Retina (tissue), 1 donor: ENCODE data around the gene SCN2B.
"Not testable (repeated sequence)": the region's sequence is repeated elsewhere in the genome, so short reads cannot be mapped to it uniquely, and the experiment has no call there.

Source experiments
- DNase-seq: peaks from one replicate; pipeline ENCODE4 v3.0.0-alpha.2; 2016

Gene SCN2B

GRCh38 chr11:118205606-118206378 is 29.4 kb upstream of the SCN2B start:
- DNase-seq, result no peak

DNA sequence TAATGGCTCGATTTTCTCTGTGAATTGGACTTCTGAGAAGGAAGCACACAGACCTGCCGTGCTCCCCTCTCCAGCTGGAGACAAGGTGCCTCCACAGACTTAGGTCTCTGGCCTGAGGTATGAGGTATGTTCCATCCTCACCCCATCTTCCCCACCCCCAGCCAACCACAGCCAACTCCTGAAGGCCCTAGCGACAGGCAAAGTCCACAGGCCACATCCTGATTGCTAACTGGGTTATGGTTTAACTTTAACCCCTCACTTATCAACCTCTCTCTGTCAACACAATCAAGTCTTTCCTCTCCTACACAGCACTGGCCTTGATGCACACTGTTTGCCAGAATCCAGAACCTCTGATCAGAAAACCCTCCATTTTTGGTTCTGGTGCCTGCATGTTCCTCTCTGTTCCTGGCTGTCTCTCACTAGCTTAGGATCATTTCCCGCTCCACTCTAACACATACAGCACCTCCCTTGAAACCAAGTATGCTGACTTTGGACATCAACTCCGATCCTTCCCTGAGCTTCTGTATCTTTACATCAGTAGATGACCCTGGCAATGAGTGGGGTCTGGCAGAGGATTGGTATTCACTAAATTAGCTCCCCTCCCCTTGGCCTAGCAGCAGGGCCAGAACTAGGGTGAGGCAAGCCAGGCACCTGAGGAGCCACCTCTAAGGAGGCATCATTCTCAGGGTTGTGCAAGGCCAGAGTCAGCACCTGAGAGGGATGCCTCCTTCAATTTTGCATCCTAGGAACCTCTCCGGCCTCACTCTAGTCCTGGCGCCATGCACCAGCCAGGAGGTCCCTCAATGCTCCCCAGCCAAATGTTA is 26.4 kb upstream of the SCN2B start:
- DNase-seq, result no peak

DNA sequence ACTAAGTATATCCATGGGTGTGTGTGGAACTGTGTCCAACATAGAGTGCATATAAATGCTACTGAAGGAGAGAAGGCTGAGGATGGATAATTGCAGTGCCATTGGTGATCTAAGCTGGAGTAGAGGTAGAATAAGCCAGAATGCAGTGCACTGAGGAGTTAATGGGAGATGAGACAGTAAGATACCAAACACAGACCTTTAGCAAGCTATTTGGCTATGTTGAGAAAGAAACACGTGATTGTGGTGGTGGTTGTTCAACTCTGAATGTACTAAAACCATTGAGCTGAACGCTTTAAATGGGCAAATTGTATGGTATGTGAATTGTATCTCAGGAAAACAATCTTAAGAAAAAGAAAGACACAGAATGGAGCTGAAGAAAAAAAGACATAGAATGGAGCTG is 25.5 kb upstream of the SCN2B start:
- no peak for DNase-seq

GRCh38 chr11:118200901-118201680 is 24.7 kb upstream of the SCN2B start:
- no peak for DNase-seq

DNA sequence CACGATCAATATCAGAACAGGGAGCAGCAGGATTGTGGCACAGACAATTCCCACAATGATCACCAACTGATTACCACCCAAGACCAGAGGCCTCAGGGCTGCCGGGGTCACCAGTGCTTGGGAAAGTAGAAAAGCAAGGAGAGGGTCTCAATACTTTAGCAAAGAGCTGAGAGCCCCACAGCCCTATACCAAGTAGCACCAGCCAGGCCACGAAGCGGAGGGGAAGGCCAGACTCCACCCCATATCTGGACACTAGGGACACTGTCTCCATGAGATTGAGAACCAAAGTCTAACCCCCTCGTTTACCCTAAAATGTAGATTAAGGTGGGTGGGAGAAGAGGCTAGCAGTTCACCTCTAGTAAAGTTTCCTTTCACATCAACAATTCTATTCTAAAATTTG is 24.1 kb upstream of the SCN2B start:
- no peak for DNase-seq

DNA sequence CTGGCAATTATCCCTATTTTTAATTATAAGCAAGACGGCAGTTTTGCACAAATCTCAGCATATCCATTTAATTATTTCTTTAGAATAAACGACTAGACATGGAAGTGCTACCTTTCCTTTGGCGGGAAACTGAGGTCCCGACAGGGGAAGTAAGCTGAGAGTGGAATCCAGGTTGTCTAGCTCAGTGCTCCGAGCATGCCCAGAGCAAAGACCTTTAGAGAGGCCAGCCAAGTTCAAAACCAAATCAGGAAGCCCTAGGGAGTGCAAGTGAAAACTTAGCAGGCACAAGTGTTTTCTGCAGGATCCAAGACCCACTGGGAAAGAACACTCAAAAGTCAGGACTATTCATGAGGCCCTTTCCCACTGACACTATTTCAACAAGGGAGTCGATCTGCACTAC is 22.7 kb upstream of the SCN2B start:
- no peak for DNase-seq

DNA sequence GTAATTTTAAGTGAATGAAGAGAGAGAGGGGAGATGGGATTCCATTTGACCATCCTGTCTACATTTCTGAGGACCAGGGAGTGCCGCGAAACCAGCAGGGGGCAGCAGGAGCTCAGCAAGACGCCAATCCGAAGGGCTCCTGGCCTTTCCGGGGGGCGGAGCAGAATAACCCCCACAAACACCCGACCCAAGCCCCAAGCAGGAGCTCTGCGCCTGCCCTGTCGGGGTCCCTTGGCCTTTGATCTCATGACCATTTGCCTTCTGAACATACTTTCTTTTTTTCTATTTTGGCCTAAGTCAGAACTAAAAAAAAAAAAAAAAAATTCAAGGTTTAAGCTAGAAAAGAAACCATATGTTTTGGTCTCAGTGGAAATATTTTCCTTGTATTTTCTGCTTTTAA is 21.9 kb upstream of the SCN2B start:
- DNase-seq, result peak; percentile 68

- no peak for DNase-seq
Measured at GRCh38 chr11:118194835-118195627, 18.6 kb upstream of the SCN2B start.

- DNase-seq, result no peak
Measured at GRCh38 chr11:118193910-118194566, 17.6 kb upstream of the SCN2B start.

DNA sequence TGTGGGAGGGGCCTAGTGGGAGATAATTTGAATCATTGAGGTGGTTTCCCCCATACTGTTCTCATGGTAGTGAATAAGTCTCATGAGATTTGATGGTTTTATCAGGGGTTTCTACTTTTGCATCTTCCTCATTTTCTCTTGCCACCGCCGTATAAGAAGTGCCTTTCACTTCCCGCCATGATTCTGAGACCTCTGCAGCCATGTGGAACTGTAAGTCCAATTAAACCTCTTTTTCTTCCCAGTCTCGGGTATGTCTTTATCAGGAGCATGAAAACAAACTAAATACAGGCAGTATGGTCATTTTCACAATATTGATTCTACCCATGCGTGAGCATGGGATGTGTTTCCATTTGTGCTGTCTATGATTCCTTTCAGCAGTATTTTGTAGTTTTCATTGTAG is 16.4 kb upstream of the SCN2B start:
- DNase-seq, result not testable (repeated sequence)

DNA sequence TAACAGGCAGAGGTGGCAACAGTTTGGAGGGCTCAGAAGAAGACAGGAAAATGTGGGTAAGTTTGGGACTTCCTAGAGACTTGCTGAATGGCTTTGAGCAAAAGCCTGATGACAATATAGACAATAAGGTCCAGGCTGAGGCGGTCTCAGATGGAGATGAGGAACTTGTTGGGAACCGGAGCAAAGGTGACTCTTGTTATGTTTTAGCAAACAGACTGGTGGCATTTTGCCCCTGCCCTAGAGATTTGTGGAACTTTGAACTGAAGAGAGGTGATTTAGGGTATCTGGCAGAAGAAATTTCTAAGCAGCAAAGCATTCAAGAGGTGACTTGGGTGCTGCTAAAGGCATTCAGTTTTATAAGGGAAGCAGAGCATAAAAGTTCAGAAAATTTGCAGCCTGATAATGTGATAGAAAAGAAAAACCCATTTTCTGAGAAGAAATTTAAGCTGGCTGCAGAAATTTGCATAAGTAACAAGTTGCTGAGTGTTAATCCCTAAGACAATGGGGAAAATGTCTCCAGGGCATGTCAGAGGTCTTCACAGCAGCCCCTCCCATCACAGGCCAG is 14.6 kb upstream of the SCN2B start:
- DNase-seq, result not testable (repeated sequence)

DNA sequence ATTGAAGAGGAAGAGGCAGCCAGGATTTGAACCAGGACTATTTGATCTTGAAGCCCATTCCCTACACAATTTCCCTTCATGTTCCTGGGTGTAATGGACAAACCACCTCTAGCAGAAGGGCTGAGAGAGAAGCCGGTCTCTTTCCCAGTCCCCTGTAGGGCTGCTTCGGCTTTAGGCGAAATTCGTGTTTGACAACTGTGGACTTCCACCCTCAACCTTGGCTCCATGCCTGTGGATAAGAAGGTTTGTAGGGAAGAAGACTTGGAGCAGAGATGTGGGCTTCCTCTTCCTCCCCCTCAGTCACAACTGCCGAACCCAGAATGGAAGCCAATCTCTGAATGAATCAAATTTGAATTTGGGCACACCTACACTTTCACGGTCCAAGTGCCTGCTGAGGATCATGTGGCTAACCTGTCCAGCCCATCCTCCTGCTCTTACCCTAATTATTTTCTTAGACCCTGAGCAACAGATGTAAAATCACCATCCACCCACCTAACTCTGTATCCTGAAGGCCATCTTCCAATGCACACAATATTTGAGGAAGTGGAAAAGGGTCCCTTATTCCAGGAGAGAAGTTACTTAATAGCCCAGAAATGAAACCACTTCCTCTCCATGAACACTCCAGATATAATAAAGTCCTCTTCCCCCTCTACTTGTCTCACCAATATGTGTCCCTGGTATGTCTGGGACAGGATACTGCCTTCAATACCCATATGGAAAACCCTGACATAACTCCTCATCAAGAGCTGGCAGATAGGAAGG is 10.1 kb upstream of the SCN2B start:
- DNase-seq, result no peak

DNA sequence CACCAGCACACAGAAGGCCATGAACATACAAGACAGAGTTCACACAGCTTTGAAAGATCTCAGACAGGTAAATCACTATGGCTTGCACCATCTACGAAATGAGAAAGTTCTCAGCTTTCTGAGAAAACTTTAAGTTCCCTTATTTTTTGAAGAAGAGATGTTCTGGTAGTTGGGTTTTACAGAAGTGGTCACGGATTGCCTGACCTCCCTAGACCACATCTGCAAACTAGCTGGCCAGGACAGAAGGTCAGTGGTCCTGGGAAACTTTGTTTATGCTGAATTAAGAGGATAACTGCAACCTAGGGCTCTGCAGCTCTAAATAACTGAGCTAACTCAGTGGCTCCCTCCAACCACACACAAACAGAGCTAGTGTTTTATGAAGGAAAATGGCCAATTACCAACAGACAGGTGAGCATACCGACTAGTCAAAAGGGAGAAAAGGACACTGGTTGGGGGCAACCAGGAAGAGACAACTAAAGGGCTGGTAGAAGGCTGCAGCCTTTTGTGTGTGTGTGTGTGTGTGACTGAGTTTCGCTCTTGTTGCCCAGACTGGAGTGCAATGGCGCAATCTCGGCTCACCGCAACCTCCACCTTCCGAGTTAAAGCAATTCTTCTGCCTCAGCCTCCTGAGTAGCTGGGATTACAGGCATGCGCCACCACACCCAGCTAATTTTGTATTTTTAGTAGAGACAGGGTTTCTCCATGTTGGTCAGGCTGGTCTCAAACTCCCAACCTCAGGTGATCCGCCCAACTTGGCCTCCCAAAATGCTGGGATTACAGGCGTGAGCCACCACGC is 8.5 kb upstream of the SCN2B start:
- DNase-seq, result no peak

GRCh38 chr11:118183691-118184090 is 7.3 kb upstream of the SCN2B start:
- not testable (repeated sequence) for DNase-seq

- peak; percentile 75 for DNase-seq
Measured at GRCh38 chr11:118180300-118180703, 3.9 kb upstream of the SCN2B start.

- no peak for DNase-seq
Measured at GRCh38 chr11:118176778-118177134, 317 bp upstream of the SCN2B start.

GRCh38 chr11:118175031-118175992 is 1.1 kb downstream of the SCN2B start:
- DNase-seq, result peak; percentile 35

DNA sequence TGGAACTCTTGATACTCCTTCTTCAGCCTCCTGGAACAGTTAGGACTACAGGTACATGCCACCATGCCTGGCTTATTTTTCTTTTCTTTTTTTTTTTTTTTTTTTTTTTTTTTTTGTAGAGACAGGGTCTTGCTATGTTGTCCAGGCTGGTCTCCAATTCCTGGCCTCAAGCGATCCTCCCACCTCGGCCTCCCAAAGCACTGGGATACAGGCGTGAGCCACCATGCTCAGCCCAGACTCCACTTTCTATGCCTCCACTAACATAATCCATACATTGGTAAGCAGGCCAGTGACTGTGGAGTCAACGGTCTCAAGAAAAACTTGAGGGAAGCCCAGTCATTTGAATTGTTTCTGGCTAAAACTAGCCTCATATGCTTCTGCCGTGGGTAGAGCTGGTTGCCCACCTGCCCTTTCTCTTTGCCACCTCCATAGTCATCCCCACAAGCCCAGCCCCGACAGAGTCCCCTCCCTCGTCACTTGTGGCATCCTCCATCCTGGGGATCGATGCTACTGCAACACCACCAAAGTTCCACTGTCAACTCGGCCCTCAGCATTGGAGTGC is 2.4 kb downstream of the SCN2B start:
- DNase-seq, result no peak

- no peak for DNase-seq
Measured at GRCh38 chr11:118172356-118172755, 4.1 kb downstream of the SCN2B start.
